ENCODE data around the gene DGKQ. TPM values are rescaled to one million over a fixed set of nuclear protein-coding genes. Genes with fewer than 3 reads are reported as not detected.
A peak's percentile ranks its signal among the peaks of the same experiment; 100 is the strongest.

Gene DGKQ
- polyA plus RNA-seq, 2 of the 4 experiments (the other 2 are of a cell fraction) = 2.7 to 7.8 TPM

DNA sequence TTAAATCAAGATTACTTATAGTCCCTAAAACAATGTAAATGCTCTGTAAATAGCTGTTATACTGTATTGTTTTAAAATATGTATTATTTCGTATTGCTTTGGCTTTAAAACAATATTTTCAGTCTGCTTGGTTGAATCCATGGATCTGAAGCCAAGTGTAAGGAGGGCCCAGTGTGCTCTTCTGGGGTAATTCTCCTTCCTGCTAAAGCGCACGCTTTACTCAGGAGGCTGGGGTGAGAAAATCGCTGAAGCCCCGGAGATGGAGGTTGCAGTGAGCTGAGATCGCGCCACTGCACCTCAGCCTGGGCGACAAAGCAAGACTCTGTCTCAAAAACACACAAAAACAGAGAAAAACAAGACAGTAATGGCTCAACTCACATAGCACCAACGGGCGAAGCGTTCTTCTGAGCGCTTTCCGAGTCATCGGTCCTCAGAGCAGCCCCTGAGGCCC, 13.1 kb upstream of the DGKQ start:
- Histone ChIP-seq H3K4me1 (peaks cover 10% of the 10 kb centered on the region; the same call in 2 of the 3 replicates), H3K4me2 (peak overlapping the region; percentile 83), H3K4me3 (peak overlapping the region; percentile 55), H3K27ac (peak overlapping the region; percentile 81 to 99), H3K9me3 (no peaks in the 10 kb centered on the region)
- ChIA-PET POLR2A (interaction anchor here (1.0 to 1.2 kb wide), 2 partner anchors 54 to 205 kb away, joined by 3 to 6 read pairs; partner anchors contain the start of genes GAK and TMEM175), CTCF (interaction anchor here (1.0 to 1.6 kb wide), 8 partner anchors 8 to 120 kb away, joined by 3 to 7 read pairs (median 3); no protein-coding TSS in a partner anchor)
- TF ChIP-seq ZFP36 (IDR thresholded peaks at IDR 0.05; ENCODE audit: borderline replicate concordance, partially characterized antibody) = no peak
- no peak for TF ChIP-seq ZSCAN20 (CRISPR knock-in tag; IDR thresholded peaks at IDR 0.05)
- TF ChIP-seq, protein P1, sequence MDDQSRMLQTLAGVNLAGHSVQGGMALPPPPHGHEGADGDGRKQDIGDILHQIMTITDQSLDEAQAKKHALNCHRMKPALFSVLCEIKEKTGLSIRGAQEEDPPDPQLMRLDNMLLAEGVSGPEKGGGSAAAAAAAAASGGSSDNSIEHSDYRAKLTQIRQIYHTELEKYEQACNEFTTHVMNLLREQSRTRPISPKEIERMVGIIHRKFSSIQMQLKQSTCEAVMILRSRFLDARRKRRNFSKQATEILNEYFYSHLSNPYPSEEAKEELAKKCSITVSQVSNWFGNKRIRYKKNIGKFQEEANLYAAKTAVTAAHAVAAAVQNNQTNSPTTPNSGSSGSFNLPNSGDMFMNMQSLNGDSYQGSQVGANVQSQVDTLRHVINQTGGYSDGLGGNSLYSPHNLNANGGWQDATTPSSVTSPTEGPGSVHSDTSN (IDR thresholded peaks at IDR 0.05) = no peak
- no peak for TF ChIP-seq SMC3 (IDR thresholded peaks at IDR 0.05)
- TF ChIP-seq POLR2A (IDR thresholded peaks at IDR 0.05; ENCODE audit: low read length) = no peak
- TF ChIP-seq MAX (IDR thresholded peaks at IDR 0.05) = no peak
- TF ChIP-seq REST (IDR thresholded peaks at IDR 0.05) = no peak
- TF ChIP-seq MAFK (IDR thresholded peaks at IDR 0.05; ENCODE audit: partially characterized antibody) = no peak
- FAIRE-seq (no peak), DNase-seq (ENCODE audit: low read depth in 1 of 2, low spot score in 1 of 2) (no peak), ATAC-seq (peak in 1 of 2 experiments; percentile 5; a peak in 3 of 6 replicates)
- 4% methylated on average over 14 of the region's 14 CpGs for WGBS (ENCODE audit: missing lambda C conversion rate)

GRCh38 chr4:985123-985830, 11.9 kb upstream of the DGKQ start:
- ATAC-seq = peak; percentile 17 to 18; a peak in 3 of 6 replicates
- CTCF ChIA-PET = no interaction called here

More at GRCh38 chr4:985123-985830, 11.9 kb upstream of the DGKQ start:
- peak in 1 of 2 experiments; percentile 46 for DNase-seq (ENCODE audit: low read depth in 1 of 2, low spot score in 1 of 2)
- peak overlapping the region in 1 of 2 experiments; percentile 44; a peak in 3 of 6 replicates for H3K27ac ChIP-seq
- FAIRE-seq = no peak
- WGBS (ENCODE audit: missing lambda C conversion rate) = 76% methylated on average over 11 of the region's 23 CpGs
- H3K9me3 ChIP-seq = no peaks in the 10 kb centered on the region
- peak overlapping the region; percentile 83 for H3K4me2 ChIP-seq
- POLR2A ChIA-PET = no interaction called here
- peaks cover 10% of the 10 kb centered on the region; the same call in 2 of the 3 replicates for H3K4me1 ChIP-seq
- H3K4me3 ChIP-seq = no peak overlapping the region
- no peak for TF ChIP-seq MAX (IDR thresholded peaks at IDR 0.05)
- TF ChIP-seq, protein P2, sequence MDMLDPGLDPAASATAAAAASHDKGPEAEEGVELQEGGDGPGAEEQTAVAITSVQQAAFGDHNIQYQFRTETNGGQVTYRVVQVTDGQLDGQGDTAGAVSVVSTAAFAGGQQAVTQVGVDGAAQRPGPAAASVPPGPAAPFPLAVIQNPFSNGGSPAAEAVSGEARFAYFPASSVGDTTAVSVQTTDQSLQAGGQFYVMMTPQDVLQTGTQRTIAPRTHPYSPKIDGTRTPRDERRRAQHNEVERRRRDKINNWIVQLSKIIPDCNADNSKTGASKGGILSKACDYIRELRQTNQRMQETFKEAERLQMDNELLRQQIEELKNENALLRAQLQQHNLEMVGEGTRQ (IDR thresholded peaks at IDR 0.05) = no peak
- TF ChIP-seq NFE2L2 (conservative IDR thresholded peaks at IDR 0.05; ENCODE audit: low read length) = no peak
- TF ChIP-seq EHF (CRISPR knock-in tag; IDR thresholded peaks at IDR 0.05) = no peak
- no peak for TF ChIP-seq E2F6 (IDR thresholded peaks at IDR 0.05; ENCODE audit: borderline replicate concordance, low read depth)
- TF ChIP-seq TFCP2L1 (CRISPR knock-in tag; IDR thresholded peaks at IDR 0.05) = no peak

Data from A549 (cell line).